GM18907 (cell line): ENCODE data around the gene ZC3H4.
"Not testable (repeated sequence)": the region's sequence is repeated elsewhere in the genome, so short reads cannot be mapped to it uniquely, and the experiment has no call there.

Experiments
- ATAC-seq: cut with Tn5 transposase; IDR thresholded peaks from one replicate; pipeline ENCODE4 v1.9.1; 2021; ENCODE audit warnings: mild to moderate bottlenecking, moderate library complexity; ENCODE audit not compliant: unreplicated experiment

The ZC3H4 gene

DNA sequence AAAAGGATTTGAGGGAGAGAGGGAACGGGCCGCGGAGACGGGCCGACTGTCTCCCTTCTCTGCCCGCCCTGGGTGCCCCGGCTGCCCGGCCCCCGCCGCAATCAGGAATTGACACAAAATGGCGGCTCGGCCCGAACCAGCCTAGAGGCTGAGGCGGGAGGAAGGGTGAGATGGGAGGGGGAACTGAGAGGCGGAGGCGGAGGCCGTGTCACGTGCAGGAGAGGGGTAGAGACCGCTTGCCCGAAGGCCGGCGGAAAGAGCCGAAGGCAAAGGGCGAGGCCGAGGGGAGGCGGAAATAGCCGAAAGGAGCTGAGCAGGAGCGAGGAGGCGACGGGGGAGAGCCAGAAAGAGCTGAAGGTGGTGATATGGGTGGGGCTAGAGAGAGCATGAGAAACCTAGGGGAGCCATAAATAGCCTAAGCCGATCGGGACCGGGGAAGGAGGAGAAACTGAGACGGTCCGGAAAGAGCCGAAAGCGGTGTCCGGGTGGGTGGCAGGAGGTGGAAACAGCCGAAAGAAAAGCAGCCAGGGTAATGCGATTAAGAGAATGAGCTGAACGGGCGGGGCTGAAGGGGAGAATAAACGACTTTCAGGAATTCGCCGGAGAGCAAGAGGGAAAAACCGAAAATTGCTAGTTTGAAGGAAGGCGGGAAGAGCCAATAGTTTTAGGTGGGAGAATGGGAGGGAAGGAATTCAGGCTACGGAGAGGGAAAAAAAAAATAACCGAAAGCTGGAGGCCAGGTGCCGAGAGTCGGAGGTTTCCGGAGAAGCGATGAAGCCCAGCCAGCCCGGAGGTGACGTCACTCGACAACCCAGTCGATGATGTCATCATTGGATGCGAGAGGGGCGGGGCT, at the start of gene ZC3H4:
Gene ZC3H4, minus strand, starts transcription at position 780 of the 853 bp plus-strand sequence. CDS start 1,192 bp downstream, outside the sequence.
- ATAC-seq: peak; percentile 83

DNA sequence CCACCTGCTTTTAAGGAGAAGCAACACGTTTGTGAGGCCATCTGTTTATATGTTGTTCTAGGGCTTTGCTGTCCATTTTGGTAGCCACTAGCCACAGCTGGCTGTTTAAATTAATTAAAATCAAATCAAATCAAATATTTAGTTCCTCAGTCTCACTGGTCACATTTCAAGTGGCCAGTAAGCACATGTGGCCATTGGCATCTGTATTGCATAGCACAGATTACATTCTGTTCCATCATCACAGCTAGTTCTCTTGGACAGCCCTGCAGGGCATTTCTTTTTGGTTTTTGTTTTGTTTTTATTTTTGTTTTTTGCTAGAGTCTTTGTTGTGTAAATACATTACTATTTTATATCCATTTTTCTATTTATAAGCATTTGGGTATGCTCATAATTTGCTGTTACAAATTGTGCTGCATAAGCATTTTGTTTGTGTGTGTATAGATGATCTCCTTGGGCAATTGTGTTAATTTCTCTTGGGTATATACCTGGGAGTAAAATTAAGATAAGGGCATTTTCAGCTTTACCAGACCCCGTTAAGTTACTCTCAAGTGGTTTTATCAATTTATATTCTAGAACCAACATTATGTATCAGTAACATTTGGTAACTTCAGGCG, 48.4 kb upstream of the ZC3H4 start:
- no peak for ATAC-seq

DNA sequence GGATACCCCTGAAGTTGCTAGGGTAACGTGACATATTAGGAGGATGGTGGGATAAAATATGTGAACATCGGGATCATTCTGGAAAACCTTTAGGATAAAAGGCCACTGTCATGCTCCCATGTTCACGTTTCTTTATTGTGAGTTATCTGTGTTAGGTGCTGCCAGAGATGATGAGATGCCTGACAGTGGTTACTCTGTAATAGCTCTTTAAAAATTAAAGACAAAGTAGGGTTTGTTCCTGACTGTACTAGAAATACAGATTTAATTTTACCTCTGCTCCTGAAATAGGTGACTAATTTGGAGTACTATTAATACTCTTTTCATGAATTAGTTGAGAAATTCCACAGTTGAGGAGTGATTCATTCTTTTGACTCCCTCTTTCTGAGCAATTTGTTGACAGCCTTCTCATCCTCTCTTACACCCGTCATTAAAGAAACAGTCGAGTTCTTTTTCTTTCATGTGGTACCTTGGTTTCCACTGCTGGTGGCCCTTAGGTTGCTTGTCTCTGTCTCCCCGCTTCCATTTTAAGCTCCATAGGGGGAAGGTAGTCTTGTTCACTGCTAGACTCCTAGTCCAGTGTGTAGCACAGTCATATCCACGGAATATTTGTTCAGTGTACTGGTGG, 45.4 kb upstream of the ZC3H4 start:
- no peak for ATAC-seq

DNA sequence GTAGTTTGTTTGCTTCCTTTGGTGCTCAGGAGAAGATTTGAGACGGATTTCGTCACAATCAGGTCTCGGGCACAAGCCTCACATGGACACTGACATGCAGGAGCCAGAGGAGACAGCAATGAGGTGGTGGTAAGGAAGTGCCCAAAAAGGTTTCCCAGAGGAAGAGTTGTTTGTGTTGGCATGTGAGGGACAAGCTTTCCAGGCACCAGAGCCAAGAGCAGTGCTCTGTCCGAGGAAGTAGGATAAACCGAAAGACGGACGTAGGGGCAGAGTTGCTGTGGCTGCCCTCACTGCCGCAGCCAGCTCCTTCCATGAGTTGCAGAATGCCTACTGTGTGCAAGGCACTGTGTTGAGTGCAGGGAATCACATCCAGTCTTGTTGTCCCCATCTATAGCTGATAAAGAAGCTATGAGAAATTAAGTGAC, 44.8 kb upstream of the ZC3H4 start:
- ATAC-seq: no peak

DNA sequence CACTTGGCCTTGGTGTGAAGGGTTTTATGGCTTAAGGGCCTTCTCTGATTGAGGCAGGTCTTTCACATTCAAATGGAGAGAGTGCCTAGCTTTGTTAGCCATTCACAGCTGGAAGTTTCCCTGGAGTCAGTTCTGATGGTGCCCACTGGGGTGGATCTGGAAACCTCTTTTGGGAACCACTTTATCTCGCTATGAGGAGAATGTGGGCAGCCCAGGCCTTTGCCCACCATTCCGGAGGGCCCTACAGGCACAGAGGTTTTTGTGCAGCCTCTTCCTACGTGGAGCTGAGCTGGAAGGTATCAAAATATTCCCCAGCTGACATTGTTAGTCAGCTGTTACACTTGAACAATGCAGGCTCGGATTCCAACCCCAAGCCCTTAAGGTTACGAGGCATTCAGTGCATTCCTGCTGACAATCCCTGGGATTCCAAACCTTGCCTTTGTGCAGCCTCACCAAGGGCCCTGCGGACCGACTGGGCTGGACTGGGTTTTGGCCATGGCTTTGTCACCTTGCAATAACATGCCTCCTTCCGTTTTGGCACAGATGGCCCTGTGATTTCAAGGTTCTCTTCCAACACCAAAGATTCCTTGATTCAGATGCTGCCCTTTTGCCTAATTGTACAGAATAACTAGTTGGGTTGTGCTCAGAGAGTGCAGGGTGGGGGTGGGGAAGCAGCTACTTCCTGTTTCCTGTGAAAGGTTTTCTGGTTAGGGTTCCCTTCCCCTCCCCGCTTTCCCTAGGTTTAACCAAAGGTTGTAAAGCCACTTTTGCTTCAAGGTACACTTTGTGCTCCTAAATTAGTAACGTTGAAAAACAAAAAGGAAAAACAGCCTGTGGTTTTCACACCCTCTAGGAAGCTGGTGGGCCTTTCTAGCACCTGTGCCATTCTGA, 44.1 kb upstream of the ZC3H4 start:
- ATAC-seq: no peak

DNA sequence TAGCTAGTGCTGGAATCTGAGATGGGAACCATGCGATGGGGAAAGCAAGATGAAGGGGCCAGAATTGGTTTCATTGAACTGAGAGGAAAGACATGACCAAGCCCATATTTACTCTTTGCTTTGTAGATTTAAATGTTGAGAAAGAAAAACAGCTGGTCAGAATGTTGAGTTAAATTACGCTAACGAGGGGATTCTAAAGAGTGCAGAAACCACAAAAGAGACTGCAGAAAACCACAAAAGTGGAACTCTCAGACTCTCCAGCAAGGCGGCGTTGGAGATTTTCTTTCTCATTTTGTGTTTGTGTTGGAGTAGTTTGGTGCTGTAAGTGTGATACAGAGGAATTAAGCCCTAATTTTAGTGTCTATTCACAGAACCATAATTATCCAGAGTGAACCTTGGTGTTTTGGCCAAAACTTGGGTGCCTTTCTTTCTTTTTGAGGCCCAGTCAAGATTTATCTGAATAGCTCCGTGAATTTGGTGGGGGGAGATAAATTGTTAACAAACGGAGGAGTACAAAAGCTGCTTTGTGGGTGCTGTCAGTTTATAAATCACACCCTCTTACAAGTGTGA, 43.4 kb upstream of the ZC3H4 start:
- no peak for ATAC-seq

DNA sequence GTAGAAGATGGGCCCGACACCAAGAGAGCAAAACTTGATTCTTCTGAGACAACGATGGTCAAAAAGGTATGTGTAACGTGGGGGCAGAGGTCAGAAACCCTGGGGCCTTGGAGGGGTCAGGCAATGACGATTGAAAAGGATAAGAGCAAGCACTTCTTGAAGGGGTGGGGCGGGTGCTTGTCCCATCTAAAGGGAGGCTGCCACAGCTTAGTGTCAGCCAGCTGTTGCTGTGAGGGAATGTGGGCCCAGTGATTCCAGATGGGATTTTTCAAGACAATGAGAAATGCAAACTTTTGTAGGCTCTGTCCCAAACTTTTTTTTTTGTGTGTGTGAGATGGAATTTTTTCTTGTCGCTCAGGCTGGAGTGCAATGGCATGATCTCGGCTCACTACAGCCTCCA, 41.6 kb upstream of the ZC3H4 start:
- no peak for ATAC-seq

DNA sequence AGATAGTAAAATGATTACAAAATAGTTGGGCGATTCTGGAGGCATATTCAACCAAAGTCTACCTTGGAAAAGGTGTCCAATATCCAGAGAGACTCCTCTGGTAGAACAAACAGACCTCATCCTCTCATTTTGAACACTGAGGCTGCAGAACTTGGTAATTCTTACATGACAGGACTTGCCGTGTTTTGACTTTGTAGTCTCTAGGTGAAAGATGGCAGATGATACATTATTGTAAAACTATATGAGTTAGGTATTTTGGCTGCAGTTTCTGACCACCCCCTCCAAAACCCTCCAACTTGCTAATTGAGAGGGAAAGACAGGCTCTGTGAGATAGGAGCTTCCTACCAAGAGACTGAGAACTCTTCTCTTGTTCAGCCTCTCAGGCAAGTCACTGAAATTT, 39.7 kb upstream of the ZC3H4 start:
- no peak for ATAC-seq

DNA sequence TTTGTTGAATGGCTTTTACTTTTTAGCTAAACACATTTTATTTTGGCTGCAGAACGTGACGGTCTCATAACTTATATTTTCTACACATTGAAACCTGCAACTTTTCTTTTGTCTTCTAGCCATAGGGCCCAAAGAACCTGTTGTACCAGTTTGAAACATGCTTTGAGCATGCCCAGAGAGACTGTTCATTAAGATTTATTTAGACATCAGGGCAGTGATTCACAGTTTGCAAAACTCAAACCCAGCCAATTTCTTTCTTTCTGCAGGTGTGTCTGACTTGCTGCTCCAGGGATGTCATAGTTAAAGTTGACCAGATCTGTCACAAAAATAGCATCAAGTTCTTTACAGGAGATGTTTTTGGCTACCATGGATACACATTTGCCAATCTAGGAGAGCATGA, 39.1 kb upstream of the ZC3H4 start:
- no peak for ATAC-seq

DNA sequence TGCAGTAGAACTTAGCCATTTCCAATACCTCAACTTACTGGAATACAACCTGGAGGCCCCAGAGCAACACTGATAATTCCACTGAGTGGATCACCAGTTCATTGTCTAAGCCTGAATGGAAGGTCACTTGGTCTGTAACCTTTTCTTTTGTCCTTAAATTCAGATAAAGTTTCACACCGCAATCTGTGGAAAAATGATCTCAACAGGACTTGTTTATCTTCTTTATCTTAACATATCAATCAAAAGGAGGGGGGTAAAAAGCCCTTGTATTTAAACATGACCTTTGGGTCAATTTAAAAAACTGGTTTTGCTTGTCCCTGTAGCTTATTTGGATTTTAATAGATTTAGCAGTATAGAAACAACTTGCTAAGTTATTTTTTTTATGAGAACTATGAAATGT, 38.6 kb upstream of the ZC3H4 start:
- ATAC-seq: no peak

DNA sequence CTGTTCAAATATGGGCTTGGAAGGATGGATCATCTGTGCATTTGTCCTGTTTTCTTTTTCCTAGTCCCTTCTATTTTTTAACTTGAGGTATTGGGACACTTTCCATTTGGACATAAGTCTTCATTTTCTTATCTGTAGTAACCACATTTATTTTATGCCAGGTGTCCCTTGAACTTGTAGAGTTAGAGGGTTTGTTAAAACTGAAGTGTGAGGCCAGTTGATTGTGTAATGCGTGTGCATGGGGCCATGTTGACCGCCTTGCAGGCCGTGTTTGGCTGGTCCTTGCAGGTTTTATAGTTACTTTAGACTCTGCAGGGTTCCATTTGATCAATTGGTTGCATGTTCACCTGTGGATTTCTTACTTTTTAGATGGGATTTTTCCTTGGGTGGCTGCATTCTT, 38.1 kb upstream of the ZC3H4 start:
- ATAC-seq: no peak

DNA sequence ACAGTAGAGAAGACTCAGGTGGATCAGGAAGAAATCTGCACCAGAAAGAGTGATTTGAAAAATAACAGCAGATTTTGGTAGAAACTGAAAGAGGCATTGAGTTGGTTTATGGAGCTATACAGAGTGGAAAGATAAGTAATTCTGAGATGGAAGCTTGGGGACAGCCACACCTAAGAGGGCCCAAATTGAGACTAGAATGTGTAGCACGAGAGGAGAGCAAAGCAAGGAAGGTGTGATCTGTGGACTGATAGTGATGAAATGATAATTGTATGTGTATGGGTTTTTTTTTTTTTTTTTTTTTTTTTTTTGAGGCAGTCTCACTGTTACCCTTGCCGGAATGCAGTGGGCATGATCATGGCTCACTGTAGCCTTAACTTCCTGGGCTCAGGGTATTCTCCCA, 33.3 kb upstream of the ZC3H4 start:
- no peak for ATAC-seq

DNA sequence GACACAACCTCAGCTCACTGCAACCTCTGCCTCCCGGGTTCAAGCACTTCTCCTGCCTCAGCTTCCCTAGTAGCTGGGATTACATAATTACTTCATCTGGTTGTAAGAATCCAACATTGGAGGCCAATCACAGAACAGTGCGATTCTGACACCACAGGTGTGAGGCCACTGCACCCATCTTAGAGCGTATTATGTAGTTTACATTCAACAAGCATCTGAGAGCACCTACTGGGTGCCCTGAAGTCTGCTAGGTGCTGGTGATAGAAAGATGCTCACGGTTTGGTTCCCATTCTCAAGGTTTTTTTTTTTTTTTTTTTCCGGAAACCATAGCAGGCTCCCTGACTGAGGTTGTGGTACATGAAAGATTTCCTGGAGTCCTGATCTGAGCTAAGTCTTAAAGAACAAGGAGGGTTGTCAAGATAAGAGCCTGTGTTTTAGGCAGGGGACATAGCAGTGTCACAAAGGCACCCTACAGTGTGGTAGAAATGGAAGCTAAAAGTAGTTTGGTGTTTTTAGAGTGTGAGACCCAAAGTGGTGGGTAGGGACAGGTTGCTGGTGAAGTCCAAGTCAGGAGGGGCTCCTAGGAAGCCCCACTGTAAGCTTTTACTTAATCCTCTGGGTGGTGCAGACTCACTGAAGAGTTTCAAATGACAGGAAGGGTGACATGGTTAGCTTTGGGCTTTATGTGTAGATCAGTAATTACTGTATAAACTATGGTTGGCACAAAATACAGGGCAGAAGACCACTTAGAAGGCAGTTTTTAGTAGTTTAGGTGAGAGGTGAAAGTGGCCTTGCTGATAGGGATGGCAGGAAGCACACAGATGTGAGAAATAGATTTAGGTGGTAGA, 32.3 kb upstream of the ZC3H4 start:
- ATAC-seq: no peak

DNA sequence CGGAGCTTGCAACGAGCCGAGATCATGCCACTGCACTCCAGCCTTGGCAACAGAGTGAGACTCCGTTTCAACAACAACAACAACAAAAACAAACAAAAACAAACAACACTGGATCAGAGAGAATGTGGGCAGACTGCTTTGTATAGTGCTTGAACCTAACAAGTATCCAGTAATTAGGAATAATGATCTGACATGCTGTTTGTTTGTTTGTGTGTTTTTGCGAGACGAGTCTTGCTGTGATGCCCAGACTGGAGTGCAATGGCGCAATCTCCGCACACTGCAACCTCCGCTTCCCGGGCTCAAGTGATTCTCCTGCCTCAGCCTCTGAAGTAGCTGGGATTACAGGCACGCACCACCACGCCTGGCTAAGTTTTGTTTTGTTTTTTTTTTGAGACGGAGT, 31.1 kb upstream of the ZC3H4 start:
- no peak for ATAC-seq

DNA sequence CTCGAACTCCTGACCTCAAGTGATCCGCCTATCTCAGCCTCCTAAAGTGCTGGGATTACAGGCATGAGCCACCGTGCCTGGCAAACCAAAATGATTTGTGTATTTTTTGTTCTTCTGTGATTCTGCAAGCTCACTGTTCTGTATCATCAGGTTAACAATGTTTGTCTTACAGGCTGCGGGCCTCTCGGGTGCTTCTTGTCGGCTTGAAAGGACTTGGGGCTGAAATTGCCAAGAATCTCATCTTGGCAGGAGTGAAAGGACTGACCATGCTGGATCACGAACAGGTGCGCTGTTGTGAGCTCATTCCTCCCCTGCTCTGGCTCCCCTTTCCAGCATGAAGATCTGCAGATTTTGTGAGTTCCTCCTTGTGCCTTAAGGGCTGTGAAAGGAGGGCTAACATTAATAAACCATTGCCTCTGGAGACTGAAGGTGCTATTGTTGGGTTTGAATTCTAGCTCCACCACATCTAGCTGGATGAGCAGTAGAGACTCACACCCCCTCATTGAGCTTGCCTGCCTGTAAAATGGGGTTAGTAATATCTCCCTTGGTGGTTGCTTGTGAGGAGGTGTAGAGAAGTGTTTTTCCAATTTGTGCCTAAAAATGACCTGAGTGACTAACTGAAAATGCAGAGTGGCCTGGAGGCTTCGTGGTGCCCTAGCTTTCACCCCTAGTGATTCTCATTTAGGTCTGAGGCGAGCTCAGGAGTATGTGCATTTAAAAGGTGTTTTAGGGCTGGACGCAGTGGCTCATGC, 29.9 kb upstream of the ZC3H4 start:
- ATAC-seq: no peak

DNA sequence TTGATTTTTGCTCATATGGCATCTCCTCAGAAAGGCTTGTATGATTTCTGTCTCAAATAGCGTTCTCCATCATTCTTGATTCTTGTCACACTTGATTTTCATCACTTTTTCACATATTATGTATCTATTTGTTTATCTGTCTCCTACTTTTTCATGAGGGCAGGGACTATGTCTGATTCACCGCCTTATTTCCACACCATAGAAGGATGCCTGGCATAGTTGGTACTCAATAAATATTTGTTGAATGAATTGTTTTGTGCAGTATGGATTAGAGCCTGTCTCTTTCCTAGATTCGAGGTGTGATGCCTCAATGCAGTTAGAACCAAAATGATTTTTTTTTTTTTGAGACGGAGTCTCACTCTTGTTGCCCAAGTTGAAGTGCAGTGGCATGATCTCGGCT, 29.2 kb upstream of the ZC3H4 start:
- ATAC-seq: no peak

DNA sequence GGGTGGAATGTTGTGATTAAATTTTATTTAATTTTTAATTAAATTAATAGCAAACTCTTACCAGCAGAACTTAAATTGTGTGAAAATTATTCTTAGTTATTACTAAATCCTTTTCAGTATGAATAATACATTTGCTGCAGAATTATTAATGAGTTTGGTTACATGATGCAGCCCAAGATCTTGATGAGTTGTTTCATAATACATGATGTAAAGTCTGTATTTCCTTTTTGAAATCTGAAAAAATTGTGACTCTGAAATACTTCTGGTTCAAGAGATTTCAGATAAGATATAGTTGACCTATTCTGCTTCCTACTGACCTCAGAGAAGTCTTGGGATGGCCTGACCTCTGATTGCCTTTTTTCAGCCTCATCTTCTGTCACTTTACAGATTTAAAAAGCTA, 28.1 kb upstream of the ZC3H4 start:
- no peak for ATAC-seq

DNA sequence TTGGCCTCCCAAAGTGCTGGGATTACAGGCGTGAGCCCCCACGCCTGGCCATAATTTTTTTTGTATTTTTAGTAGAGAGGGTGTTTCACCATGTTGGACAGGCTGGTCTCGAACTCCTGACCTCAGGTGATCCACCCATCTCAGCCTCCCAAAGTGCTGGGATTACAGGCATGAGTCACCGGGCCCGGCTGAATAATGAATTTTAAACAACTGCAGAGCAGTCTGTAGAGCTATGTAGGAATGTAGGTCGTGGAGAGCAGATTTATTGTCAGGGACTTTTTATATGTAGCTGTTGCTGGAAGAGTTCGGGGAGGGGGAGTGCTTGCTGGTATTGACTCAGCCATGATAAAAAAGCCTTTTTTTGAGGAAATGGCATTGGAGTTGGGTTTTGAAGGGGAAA, 27.7 kb upstream of the ZC3H4 start:
- ATAC-seq: not testable (repeated sequence)

DNA sequence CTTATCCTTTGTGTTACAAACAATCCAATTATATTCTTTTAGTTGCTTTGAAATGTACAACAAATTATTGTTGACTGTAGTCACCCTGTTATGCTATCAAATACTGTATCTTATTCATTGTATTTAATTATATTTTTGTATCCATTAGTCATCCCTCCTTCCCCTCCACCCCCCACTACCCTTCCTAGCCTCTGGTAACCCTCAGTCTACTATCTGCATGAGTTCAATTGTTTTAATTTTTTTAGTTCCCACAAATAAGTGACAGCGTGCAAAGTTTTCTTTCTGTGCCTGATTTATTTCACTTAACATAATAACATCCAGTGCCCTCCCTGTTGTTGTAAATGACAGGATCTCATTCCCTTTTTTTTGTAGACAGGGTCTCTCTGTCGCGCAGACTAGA, 21.6 kb upstream of the ZC3H4 start:
- ATAC-seq: no peak
